22Rv1 (cell line): Measurements from ENCODE around the gene FAM187B.

Source experiments
- ZFX ChIP-seq: fragments of 450-650 bp; IDR thresholded peaks from 2 replicates; pipeline ENCODE4 v1.6.1; 2017; ENCODE audit warnings: antibody characterized with exemption, borderline replicate concordance
- TF ChIP-seq, protein P1 (sequence below): fragments of 450-650 bp; IDR thresholded peaks from 2 replicates; pipeline ENCODE4 v1.5.1; 2017; ENCODE audit warnings: mild to moderate bottlenecking

DNA sequence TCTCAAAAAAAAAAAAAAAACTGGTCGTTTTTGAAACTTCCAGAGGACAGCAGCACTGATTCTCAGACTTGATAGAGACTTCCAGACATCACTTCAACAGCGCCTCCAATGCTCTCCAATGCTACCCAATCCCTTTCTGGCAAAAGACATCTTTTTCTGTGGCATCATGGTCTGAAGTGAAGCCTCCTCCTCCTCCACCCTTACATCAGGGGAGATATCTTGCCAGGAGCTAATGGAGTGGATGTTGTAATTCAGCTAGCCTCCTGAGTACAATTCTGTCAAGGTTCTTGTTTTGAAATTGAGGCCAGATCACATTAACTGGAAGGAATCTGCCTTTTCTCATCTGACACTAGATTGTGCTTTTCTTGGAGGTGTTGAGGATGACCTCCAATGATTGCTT, 49.8 kb downstream of the FAM187B start:
- TF ChIP-seq, protein P1, sequence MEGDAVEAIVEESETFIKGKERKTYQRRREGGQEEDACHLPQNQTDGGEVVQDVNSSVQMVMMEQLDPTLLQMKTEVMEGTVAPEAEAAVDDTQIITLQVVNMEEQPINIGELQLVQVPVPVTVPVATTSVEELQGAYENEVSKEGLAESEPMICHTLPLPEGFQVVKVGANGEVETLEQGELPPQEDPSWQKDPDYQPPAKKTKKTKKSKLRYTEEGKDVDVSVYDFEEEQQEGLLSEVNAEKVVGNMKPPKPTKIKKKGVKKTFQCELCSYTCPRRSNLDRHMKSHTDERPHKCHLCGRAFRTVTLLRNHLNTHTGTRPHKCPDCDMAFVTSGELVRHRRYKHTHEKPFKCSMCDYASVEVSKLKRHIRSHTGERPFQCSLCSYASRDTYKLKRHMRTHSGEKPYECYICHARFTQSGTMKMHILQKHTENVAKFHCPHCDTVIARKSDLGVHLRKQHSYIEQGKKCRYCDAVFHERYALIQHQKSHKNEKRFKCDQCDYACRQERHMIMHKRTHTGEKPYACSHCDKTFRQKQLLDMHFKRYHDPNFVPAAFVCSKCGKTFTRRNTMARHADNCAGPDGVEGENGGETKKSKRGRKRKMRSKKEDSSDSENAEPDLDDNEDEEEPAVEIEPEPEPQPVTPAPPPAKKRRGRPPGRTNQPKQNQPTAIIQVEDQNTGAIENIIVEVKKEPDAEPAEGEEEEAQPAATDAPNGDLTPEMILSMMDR, result no peak
- TF ChIP-seq ZFX, result no peak
